Measurements from ENCODE around the gene ZNF844. TPM values are rescaled to one million over a fixed set of nuclear protein-coding genes. Genes with fewer than 3 reads are reported as not detected.
"Not testable (repeated sequence)": the region's sequence is repeated elsewhere in the genome, so short reads cannot be mapped to it uniquely, and the experiment has no call there.

The ZNF844 gene
- polyA plus RNA-seq (2012; ENCODE audit: insufficient read depth, insufficient read length), result not detected

GRCh38 chr19:12064590-12065538 is at the start of gene ZNF844:
TSS of gene ZNF844 (plus strand) at chr19:12064731. CDS start at chr19:12064874, 143 bp downstream.
- no peak for DNase-seq (ENCODE audit: low read depth, low spot score)
- no peak within 1 kb of the TSS for H3K4me3 ChIP-seq (ENCODE audit: low read length)

- DNase-seq (ENCODE audit: low read depth, low spot score), result no peak
- no peak overlapping the region for H3K4me3 ChIP-seq (ENCODE audit: low read length)
These were observed 49.3 kb upstream of the ZNF844 start for GRCh38 chr19:12015015-12015752.

GRCh38 chr19:12015753-12016116 is 48.8 kb upstream of the ZNF844 start:
- no peak for DNase-seq (ENCODE audit: low read depth, low spot score)

GRCh38 chr19:12034198-12034597 is 30.3 kb upstream of the ZNF844 start:
- no peak for DNase-seq (ENCODE audit: low read depth, low spot score)

More at GRCh38 chr19:12015753-12016116, 48.8 kb upstream of the ZNF844 start:
- no peak overlapping the region for H3K4me3 ChIP-seq (ENCODE audit: low read length)

GRCh38 chr19:12034620-12035019 is 29.9 kb upstream of the ZNF844 start:
- no peak overlapping the region for H3K4me3 ChIP-seq (ENCODE audit: low read length)
- DNase-seq (ENCODE audit: low read depth, low spot score), result no peak

More at GRCh38 chr19:12034198-12034597, 30.3 kb upstream of the ZNF844 start:
- H3K4me3 ChIP-seq (ENCODE audit: low read length), result no peak overlapping the region

- no peak for DNase-seq (ENCODE audit: low read depth, low spot score)
- H3K4me3 ChIP-seq (ENCODE audit: low read length), result no peak within 1 kb of the TSS
These were observed 29.0 kb upstream of the ZNF844 start, which contains the start of gene ZNF433 for GRCh38 chr19:12035220-12036172. TSS of gene ZNF433 (minus strand) at chr19:12035679. CDS start at chr19:12035539, 140 bp downstream.

GRCh38 chr19:12042893-12043292 is 21.6 kb upstream of the ZNF844 start:
- no peak for DNase-seq (ENCODE audit: low read depth, low spot score)

GRCh38 chr19:12043752-12044422 is 20.6 kb upstream of the ZNF844 start:
- H3K4me3 ChIP-seq (ENCODE audit: low read length), result no peak overlapping the region
- DNase-seq (ENCODE audit: low read depth, low spot score), result no peak

More at GRCh38 chr19:12042893-12043292, 21.6 kb upstream of the ZNF844 start:
- H3K4me3 ChIP-seq (ENCODE audit: low read length), result no peak overlapping the region

GRCh38 chr19:12047868-12048267 is 16.7 kb upstream of the ZNF844 start:
- DNase-seq (ENCODE audit: low read depth, low spot score), result no peak
- no peak overlapping the region for H3K4me3 ChIP-seq (ENCODE audit: low read length)

GRCh38 chr19:12052091-12052496 is 12.4 kb upstream of the ZNF844 start:
- peak overlapping the region; percentile 68 for H3K4me3 ChIP-seq (ENCODE audit: low read length)
- no peak for DNase-seq (ENCODE audit: low read depth, low spot score)

- H3K4me3 ChIP-seq (ENCODE audit: low read length), result peak within 1 kb of the TSS; percentile 68
- peak; percentile 76 for DNase-seq (ENCODE audit: low read depth, low spot score)
These were observed 11.9 kb upstream of the ZNF844 start, which contains the start of gene ZNF878 for GRCh38 chr19:12052497-12053169. TSS of gene ZNF878 (minus strand) at chr19:12052961. CDS start at chr19:12052801, 160 bp downstream.

- DNase-seq (ENCODE audit: low read depth, low spot score), result no peak
- no peak overlapping the region for H3K4me3 ChIP-seq (ENCODE audit: low read length)
These were observed 8.7 kb upstream of the ZNF844 start for GRCh38 chr19:12055784-12056183.

GRCh38 chr19:12075538-12076139 is 11.1 kb downstream of the ZNF844 start:
- no peak overlapping the region for H3K4me3 ChIP-seq (ENCODE audit: low read length)
- no peak for DNase-seq (ENCODE audit: low read depth, low spot score)

- DNase-seq (ENCODE audit: low read depth, low spot score), result not testable (repeated sequence)
These were observed 11.8 kb downstream of the ZNF844 start for GRCh38 chr19:12076331-12076730.

GRCh38 chr19:12077375-12077774 is 12.8 kb downstream of the ZNF844 start:
- DNase-seq (ENCODE audit: low read depth, low spot score), result no peak
- H3K4me3 ChIP-seq (ENCODE audit: low read length), result no peak overlapping the region

More at GRCh38 chr19:12076331-12076730, 11.8 kb downstream of the ZNF844 start:
- not testable (repeated sequence) for H3K4me3 ChIP-seq (ENCODE audit: low read length)

GRCh38 chr19:12083336-12083735 is 18.8 kb downstream of the ZNF844 start:
- H3K4me3 ChIP-seq (ENCODE audit: low read length); DNase-seq (ENCODE audit: low read depth, low spot score): not testable (repeated sequence)
